ENCODE data around the gene DBI.

The DBI gene

GRCh38 chr2:119366649-119367471 is at the start of gene DBI, which contains the start of gene C2orf76:
Gene DBI, plus strand, starts transcription at chr2:119366977. Its CDS starts 75 bp downstream, at chr2:119367052.
Gene C2orf76, minus strand, starts transcription at chr2:119366834. Its CDS starts 26,875 bp downstream, at chr2:119339959.
- DNase-seq, result peak; percentile 97

GRCh38 chr2:119317554-119317953 is 49.2 kb upstream of the DBI start:
- no peak for DNase-seq

GRCh38 chr2:119319593-119319992 is 47.2 kb upstream of the DBI start:
- DNase-seq, result no peak

- no peak for DNase-seq
These were observed 43.3 kb upstream of the DBI start for GRCh38 chr2:119323459-119323858.

GRCh38 chr2:119324685-119325270 is 42.0 kb upstream of the DBI start:
- no peak for DNase-seq

- no peak for DNase-seq
These were observed 39.8 kb upstream of the DBI start for GRCh38 chr2:119326938-119327337.

GRCh38 chr2:119327431-119327830 is 39.3 kb upstream of the DBI start:
- DNase-seq, result no peak

- DNase-seq, result no peak
These were observed 33.8 kb upstream of the DBI start for GRCh38 chr2:119332953-119333352.

- no peak for DNase-seq
These were observed 33.4 kb upstream of the DBI start for GRCh38 chr2:119333360-119333759.

GRCh38 chr2:119333833-119334232 is 32.9 kb upstream of the DBI start:
- no peak for DNase-seq

- no peak for DNase-seq
These were observed 29.0 kb upstream of the DBI start for GRCh38 chr2:119337749-119338148.

GRCh38 chr2:119338272-119338671 is 28.5 kb upstream of the DBI start:
- DNase-seq, result no peak

GRCh38 chr2:119338826-119339561 is 27.8 kb upstream of the DBI start:
- no peak for DNase-seq

- no peak for DNase-seq
These were observed 27.2 kb upstream of the DBI start for GRCh38 chr2:119339562-119339923.

- DNase-seq, result no peak
These were observed 25.1 kb upstream of the DBI start for GRCh38 chr2:119341684-119342083.

GRCh38 chr2:119349289-119349688 is 17.5 kb upstream of the DBI start:
- no peak for DNase-seq

GRCh38 chr2:119350311-119350998 is 16.3 kb upstream of the DBI start:
- no peak for DNase-seq

- peak; percentile 86 for DNase-seq
These were observed 14.4 kb upstream of the DBI start for GRCh38 chr2:119352357-119352756.

GRCh38 chr2:119354860-119355259 is 11.9 kb upstream of the DBI start:
- DNase-seq, result no peak

GRCh38 chr2:119359774-119360173 is 7.0 kb upstream of the DBI start:
- no peak for DNase-seq

GRCh38 chr2:119360423-119360966 is 6.3 kb upstream of the DBI start:
- no peak for DNase-seq

GRCh38 chr2:119364798-119365197 is 2.0 kb upstream of the DBI start:
- DNase-seq, result no peak

- no peak for DNase-seq
These were observed 1.3 kb upstream of the DBI start for GRCh38 chr2:119365436-119365835.

Data from RPMI8226 (cell line).